Measurements from ENCODE around the gene FMN1. TPM values are rescaled to one million over a fixed set of nuclear protein-coding genes. Genes with fewer than 3 reads are reported as not detected.

FMN1 gene, protein sequence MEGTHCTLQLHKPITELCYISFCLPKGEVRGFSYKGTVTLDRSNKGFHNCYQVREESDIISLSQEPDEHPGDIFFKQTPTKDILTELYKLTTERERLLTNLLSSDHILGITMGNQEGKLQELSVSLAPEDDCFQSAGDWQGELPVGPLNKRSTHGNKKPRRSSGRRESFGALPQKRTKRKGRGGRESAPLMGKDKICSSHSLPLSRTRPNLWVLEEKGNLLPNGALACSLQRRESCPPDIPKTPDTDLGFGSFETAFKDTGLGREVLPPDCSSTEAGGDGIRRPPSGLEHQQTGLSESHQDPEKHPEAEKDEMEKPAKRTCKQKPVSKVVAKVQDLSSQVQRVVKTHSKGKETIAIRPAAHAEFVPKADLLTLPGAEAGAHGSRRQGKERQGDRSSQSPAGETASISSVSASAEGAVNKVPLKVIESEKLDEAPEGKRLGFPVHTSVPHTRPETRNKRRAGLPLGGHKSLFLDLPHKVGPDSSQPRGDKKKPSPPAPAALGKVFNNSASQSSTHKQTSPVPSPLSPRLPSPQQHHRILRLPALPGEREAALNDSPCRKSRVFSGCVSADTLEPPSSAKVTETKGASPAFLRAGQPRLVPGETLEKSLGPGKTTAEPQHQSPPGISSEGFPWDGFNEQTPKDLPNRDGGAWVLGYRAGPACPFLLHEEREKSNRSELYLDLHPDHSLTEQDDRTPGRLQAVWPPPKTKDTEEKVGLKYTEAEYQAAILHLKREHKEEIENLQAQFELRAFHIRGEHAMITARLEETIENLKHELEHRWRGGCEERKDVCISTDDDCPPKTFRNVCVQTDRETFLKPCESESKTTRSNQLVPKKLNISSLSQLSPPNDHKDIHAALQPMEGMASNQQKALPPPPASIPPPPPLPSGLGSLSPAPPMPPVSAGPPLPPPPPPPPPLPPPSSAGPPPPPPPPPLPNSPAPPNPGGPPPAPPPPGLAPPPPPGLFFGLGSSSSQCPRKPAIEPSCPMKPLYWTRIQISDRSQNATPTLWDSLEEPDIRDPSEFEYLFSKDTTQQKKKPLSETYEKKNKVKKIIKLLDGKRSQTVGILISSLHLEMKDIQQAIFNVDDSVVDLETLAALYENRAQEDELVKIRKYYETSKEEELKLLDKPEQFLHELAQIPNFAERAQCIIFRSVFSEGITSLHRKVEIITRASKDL (N-terminal part only)
- 4.0 to 6.6 TPM (median 4.8 TPM) in 3 replicates for total RNA-seq
- long read RNA-seq: 0 reads

GRCh38 chr15:33194704-33195670, at the start of gene FMN1:
Gene FMN1 (minus strand): TSS chr15:33194714. CDS start chr15:33154914, 39,800 bp downstream.
- Mint-ChIP-seq H3K27me3 (ENCODE audit: low read depth) (peaks cover 7% of the 10 kb centered on the region), H3K9me3 (ENCODE audit: low read depth) (no peaks in the 10 kb centered on the region), H3K27ac (ENCODE audit: unreplicated experiment) (peak within 1 kb of the TSS; percentile 93), H3K36me3 (ENCODE audit: low read depth) (no peaks in the 10 kb centered on the region), H3K4me1 (ENCODE audit: low read depth) (peaks cover 14% of the 10 kb centered on the region), H3K4me3 (ENCODE audit: unreplicated experiment) (peak within 1 kb of the TSS; percentile 80)
- peak; percentile 98 for DNase-seq (ENCODE audit: low spot score)
- no peak for TF ChIP-seq CTCF (IDR thresholded peaks at IDR 0.05)

- H3K9me3 Mint-ChIP-seq (ENCODE audit: low read depth): no peaks in the 10 kb centered on the region
- TF ChIP-seq CTCF (IDR thresholded peaks at IDR 0.05): no peak
- DNase-seq (ENCODE audit: low spot score): no peak
- no peak overlapping the region for H3K27ac Mint-ChIP-seq (ENCODE audit: unreplicated experiment)
- H3K27me3 Mint-ChIP-seq (ENCODE audit: low read depth): peaks cover 1% of the 10 kb centered on the region
- no peaks in the 10 kb centered on the region for H3K36me3 Mint-ChIP-seq (ENCODE audit: low read depth)
- H3K4me1 Mint-ChIP-seq (ENCODE audit: low read depth): peaks cover 24% of the 10 kb centered on the region
- H3K4me3 Mint-ChIP-seq (ENCODE audit: unreplicated experiment): no peak overlapping the region
Observed at GRCh38 chr15:33243869-33244268, 49.4 kb upstream of the FMN1 start.

GRCh38 chr15:33243393-33243792, 48.9 kb upstream of the FMN1 start:
- no peak overlapping the region for H3K27ac Mint-ChIP-seq (ENCODE audit: unreplicated experiment)
- DNase-seq (ENCODE audit: low spot score): no peak

GRCh38 chr15:33242669-33243191, 48.2 kb upstream of the FMN1 start:
- no peaks in the 10 kb centered on the region for H3K9me3 Mint-ChIP-seq (ENCODE audit: low read depth)
- H3K4me1 Mint-ChIP-seq (ENCODE audit: low read depth): peaks cover 24% of the 10 kb centered on the region
- H3K27me3 Mint-ChIP-seq (ENCODE audit: low read depth): no peaks in the 10 kb centered on the region
- H3K4me3 Mint-ChIP-seq (ENCODE audit: unreplicated experiment): no peak overlapping the region
- H3K36me3 Mint-ChIP-seq (ENCODE audit: low read depth): no peaks in the 10 kb centered on the region
- TF ChIP-seq CTCF (IDR thresholded peaks at IDR 0.05): peak; percentile 79
- peak overlapping the region; percentile 83 for H3K27ac Mint-ChIP-seq (ENCODE audit: unreplicated experiment)
- no peak for DNase-seq (ENCODE audit: low spot score)

More at GRCh38 chr15:33243393-33243792, 48.9 kb upstream of the FMN1 start:
- Mint-ChIP-seq H3K36me3 (ENCODE audit: low read depth) (no peaks in the 10 kb centered on the region), H3K4me3 (ENCODE audit: unreplicated experiment) (no peak overlapping the region), H3K9me3 (ENCODE audit: low read depth) (no peaks in the 10 kb centered on the region), H3K4me1 (ENCODE audit: low read depth) (peaks cover 24% of the 10 kb centered on the region), H3K27me3 (ENCODE audit: low read depth) (peaks cover 1% of the 10 kb centered on the region)
- TF ChIP-seq CTCF (IDR thresholded peaks at IDR 0.05): no peak

Data from chondrocyte (in vitro differentiated cells).